ENCODE data around the gene LIN28B.
"Not testable (repeated sequence)": the region's sequence is repeated elsewhere in the genome, so short reads cannot be mapped to it uniquely, and the experiment has no call there.

LIN28B gene

GRCh38 chr6:104957301-104958177, 632 bp downstream of the LIN28B start:
- no peak for DNase-seq

GRCh38 chr6:104958178-104959025, 1.5 kb downstream of the LIN28B start:
- no peak for DNase-seq

GRCh38 chr6:104959026-104959858, 2.3 kb downstream of the LIN28B start:
- DNase-seq: no peak

- no peak for DNase-seq
Measured at GRCh38 chr6:104969108-104969507, 12.2 kb downstream of the LIN28B start.

- no peak for DNase-seq
Measured at GRCh38 chr6:104969785-104970581, 13.1 kb downstream of the LIN28B start.

- DNase-seq: no peak
Measured at GRCh38 chr6:104973404-104973803, 16.5 kb downstream of the LIN28B start.

- DNase-seq: no peak
Measured at GRCh38 chr6:104983296-104983695, 26.4 kb downstream of the LIN28B start.

- DNase-seq: no peak
Measured at GRCh38 chr6:104983776-104984175, 26.9 kb downstream of the LIN28B start.

- DNase-seq: no peak
Measured at GRCh38 chr6:104984831-104985230, 27.9 kb downstream of the LIN28B start.

GRCh38 chr6:104985875-104986274, 29.0 kb downstream of the LIN28B start:
- not testable (repeated sequence) for DNase-seq

- no peak for DNase-seq
Measured at GRCh38 chr6:104986625-104987024, 29.7 kb downstream of the LIN28B start.

- no peak for DNase-seq
Measured at GRCh38 chr6:104987218-104987617, 30.3 kb downstream of the LIN28B start.

GRCh38 chr6:104990085-104990484, 33.2 kb downstream of the LIN28B start:
- no peak for DNase-seq

- not testable (repeated sequence) for DNase-seq
Measured at GRCh38 chr6:104991062-104991461, 34.2 kb downstream of the LIN28B start.

GRCh38 chr6:104993576-104993975, 36.7 kb downstream of the LIN28B start:
- DNase-seq: not testable (repeated sequence)

GRCh38 chr6:104995989-104996617, 39.2 kb downstream of the LIN28B start:
- DNase-seq: no peak

- DNase-seq: no peak
Measured at GRCh38 chr6:105001063-105001462, 44.2 kb downstream of the LIN28B start.

GRCh38 chr6:105001906-105002305, 45.0 kb downstream of the LIN28B start:
- no peak for DNase-seq

- no peak for DNase-seq
Measured at GRCh38 chr6:105005451-105005850, 48.5 kb downstream of the LIN28B start.

GRCh38 chr6:105013459-105013858, 56.6 kb downstream of the LIN28B start:
- DNase-seq: not testable (repeated sequence)

GRCh38 chr6:105014448-105014847, 57.5 kb downstream of the LIN28B start:
- DNase-seq: no peak

Data from T-helper 9 cell (primary cell).